Activated CD4-positive, alpha-beta T cell treated with anti-CD3 and anti-CD28 coated beads, Interleukin-2, amount 10 ng/mL, durations not matched to agents 24 days and 14 days (primary cell): Measurements from ENCODE around the gene AOPEP. TPM values are rescaled to one million over a fixed set of nuclear protein-coding genes. Genes with fewer than 3 reads are reported as not detected.

Experiments used
- DNase-seq: peaks from one replicate; pipeline ENCODE4 v3.0.0; 2022
- H3K27ac Mint-ChIP-seq: one replicate; pipeline ENCODE4 v1.8.0; 2022; ENCODE audit warnings: mild to moderate bottlenecking, mixed read lengths
- H3K27me3 Mint-ChIP-seq: one replicate; pipeline ENCODE4 v1.8.0; 2022; ENCODE audit warnings: mixed read lengths
- H3K36me3 Mint-ChIP-seq: one replicate; pipeline ENCODE4 v1.8.0; 2022; ENCODE audit warnings: low read depth, mild to moderate bottlenecking, mixed read lengths
- H3K4me1 Mint-ChIP-seq: one replicate; pipeline ENCODE4 v1.8.0; 2021; ENCODE audit warnings: mixed read lengths
- H3K4me3 Mint-ChIP-seq: one replicate; pipeline ENCODE4 v1.8.0; 2022; ENCODE audit warnings: mild to moderate bottlenecking, moderate library complexity, mixed read lengths
- H3K9me3 Mint-ChIP-seq: one replicate; pipeline ENCODE4 v1.8.0; 2021; ENCODE audit warnings: mixed read lengths
- intact Hi-C: fragments of 100-400 bp; cut with micrococcal nuclease; formaldehyde crosslinking; loops from one replicate; pipeline ENCODE4 v1.15.1; 2023
- total RNA-seq: library from RNA; stranded (reverse); gene quantifications from 2 replicates; pipeline ENCODE4 v1.2.3, GENCODE V29; 2022

AOPEP gene
- total RNA-seq, 1 donor from 2014 or later: 20.7 TPM

- peak; percentile 37 for DNase-seq
- H3K36me3 Mint-ChIP-seq: peaks cover 12% of the 10 kb centered on the region
- H3K9me3 Mint-ChIP-seq: no peaks in the 10 kb centered on the region
- intact Hi-C loops: no loop called here
- no peak overlapping the region for H3K4me3 Mint-ChIP-seq
- peaks cover 9% of the 10 kb centered on the region for H3K4me1 Mint-ChIP-seq
- H3K27me3 Mint-ChIP-seq: no peaks in the 10 kb centered on the region
- no peak overlapping the region for H3K27ac Mint-ChIP-seq
Observed at GRCh38 chr9:95032580-95033341, 306.3 kb downstream of the AOPEP start.

- peaks cover 12% of the 10 kb centered on the region for H3K36me3 Mint-ChIP-seq
- H3K27ac Mint-ChIP-seq: no peak overlapping the region
- H3K4me1 Mint-ChIP-seq: peaks cover 6% of the 10 kb centered on the region
- DNase-seq: no peak
- no peak overlapping the region for H3K4me3 Mint-ChIP-seq
- H3K9me3 Mint-ChIP-seq: no peaks in the 10 kb centered on the region
- H3K27me3 Mint-ChIP-seq: no peaks in the 10 kb centered on the region
- intact Hi-C loops: no loop called here
Observed at GRCh38 chr9:95035846-95036245, 309.3 kb downstream of the AOPEP start.

DNA sequence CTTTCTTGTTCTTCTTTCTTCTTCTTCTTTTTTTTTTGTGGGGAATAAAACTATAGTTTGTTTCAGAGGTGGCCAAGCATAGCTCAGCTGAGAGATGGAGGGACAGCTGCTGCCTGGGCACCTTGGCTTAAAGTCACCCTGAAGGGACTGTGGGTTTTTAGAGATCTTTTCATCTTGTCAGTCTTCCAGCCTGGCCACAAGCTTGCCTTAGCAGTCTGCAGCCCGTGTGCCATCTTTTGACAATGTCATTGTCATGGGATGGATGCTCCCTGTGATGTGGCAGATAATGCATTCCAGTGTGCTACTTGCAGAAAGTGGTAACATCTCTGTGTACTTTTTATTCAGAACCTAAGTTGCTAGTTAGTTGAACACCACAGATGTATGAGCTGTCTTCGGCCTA lies 310.2 kb downstream of the AOPEP start:
- no peaks in the 10 kb centered on the region for H3K9me3 Mint-ChIP-seq
- DNase-seq: no peak
- intact Hi-C loops: no loop called here
- H3K36me3 Mint-ChIP-seq: peaks cover 8% of the 10 kb centered on the region
- H3K27me3 Mint-ChIP-seq: no peaks in the 10 kb centered on the region
- H3K4me3 Mint-ChIP-seq: no peak overlapping the region
- H3K27ac Mint-ChIP-seq: no peak overlapping the region
- peaks cover 5% of the 10 kb centered on the region for H3K4me1 Mint-ChIP-seq

DNA sequence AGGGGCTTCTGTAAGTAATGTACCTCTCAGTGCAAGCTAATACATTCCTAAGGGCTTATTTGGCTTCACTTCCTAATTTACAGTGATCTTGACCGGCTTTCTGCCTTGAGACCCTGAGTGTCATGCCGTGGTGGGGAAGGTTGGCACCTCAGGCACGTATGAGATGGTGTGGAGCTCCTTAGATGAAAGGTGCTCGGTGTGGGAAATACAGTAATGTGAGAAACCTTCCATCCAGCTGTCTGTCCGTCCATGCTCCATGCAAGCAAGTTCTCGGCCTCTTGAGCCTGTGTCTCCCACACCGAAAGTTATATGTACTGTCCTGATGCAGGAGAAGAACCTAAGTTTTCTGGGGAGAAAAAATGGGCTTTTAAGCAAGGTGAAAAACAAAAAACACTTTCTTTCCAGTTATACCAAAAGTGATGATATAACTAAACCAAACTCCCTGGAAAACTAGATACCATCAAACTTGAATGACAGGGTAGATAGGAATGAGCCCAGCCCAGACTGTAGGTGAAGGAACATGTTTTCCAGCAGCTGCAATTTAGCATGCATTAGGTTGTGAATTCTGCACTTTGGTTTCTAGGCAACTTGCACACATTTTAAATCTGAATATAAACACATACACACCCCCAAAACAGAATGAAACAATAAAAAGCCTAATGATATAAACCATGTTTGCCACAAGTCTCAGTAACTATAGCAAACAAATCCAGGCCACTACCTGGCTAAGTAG lies 311.5 kb downstream of the AOPEP start:
- Mint-ChIP-seq H3K27ac (no peak overlapping the region), H3K9me3 (no peaks in the 10 kb centered on the region), H3K27me3 (no peaks in the 10 kb centered on the region), H3K4me3 (no peak overlapping the region), H3K4me1 (no peaks in the 10 kb centered on the region), H3K36me3 (peaks cover 8% of the 10 kb centered on the region)
- intact Hi-C loops: no loop called here
- no peak for DNase-seq

- no peaks in the 10 kb centered on the region for H3K27me3 Mint-ChIP-seq
- H3K4me3 Mint-ChIP-seq: no peak overlapping the region
- H3K36me3 Mint-ChIP-seq: peaks cover 8% of the 10 kb centered on the region
- no peak overlapping the region for H3K27ac Mint-ChIP-seq
- no peaks in the 10 kb centered on the region for H3K9me3 Mint-ChIP-seq
- intact Hi-C loops: no loop called here
- no peaks in the 10 kb centered on the region for H3K4me1 Mint-ChIP-seq
- no peak for DNase-seq
Observed at GRCh38 chr9:95038666-95039065, 312.2 kb downstream of the AOPEP start.

- Mint-ChIP-seq H3K4me3 (no peak overlapping the region), H3K4me1 (no peaks in the 10 kb centered on the region), H3K9me3 (no peaks in the 10 kb centered on the region), H3K27me3 (peaks cover 6% of the 10 kb centered on the region), H3K27ac (no peak overlapping the region), H3K36me3 (peaks cover 4% of the 10 kb centered on the region)
- intact Hi-C loops: no loop called here
- DNase-seq: no peak
Observed at GRCh38 chr9:95040106-95040505, 313.6 kb downstream of the AOPEP start.

- H3K9me3 Mint-ChIP-seq: no peaks in the 10 kb centered on the region
- H3K4me1 Mint-ChIP-seq: peaks cover 6% of the 10 kb centered on the region
- no peak overlapping the region for H3K4me3 Mint-ChIP-seq
- H3K27ac Mint-ChIP-seq: no peak overlapping the region
- no peak for DNase-seq
- peaks cover 24% of the 10 kb centered on the region for H3K27me3 Mint-ChIP-seq
- no peaks in the 10 kb centered on the region for H3K36me3 Mint-ChIP-seq
- intact Hi-C loops: no loop called here
Observed at GRCh38 chr9:95043826-95044225, 317.3 kb downstream of the AOPEP start.

DNA sequence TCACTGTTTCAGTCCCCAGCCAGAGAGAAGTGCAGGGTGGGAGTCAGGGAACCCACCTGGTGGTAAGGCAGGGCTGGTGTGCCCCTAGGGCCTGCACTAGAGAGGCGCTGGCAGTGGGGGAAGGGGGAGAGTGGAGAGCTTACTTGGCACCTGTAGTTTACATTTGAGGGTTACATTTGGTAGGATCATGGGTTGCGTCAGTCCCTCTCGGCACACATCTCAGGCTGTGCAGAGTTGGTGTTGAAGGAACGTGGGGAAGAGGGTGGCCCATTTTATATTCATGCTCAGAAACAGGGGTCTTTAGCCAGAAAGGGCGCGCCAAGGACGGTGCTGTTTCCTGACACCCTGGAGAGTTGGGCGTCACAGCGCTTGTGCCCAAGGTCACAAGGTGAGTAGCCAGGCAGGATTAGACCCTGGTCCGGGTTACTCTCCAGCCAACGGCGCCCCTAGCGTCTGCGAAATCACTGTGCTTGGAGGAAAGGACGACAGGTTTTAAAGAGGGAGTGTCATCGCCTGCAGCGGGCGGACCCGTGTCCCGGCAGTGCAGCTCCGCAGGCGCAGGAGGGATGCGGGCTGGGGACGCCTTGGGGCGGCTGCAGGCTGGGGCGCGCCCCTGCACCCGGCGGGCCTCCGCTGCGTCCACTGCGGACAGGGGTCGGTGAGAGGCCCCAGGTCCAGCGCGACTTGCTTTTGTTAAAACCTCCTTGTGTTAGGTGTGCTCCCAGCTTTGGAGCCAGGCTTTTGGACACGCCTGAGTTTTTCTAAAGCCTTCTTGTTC lies 318.4 kb downstream of the AOPEP start:
- peaks cover 32% of the 10 kb centered on the region for H3K27me3 Mint-ChIP-seq
- H3K4me3 Mint-ChIP-seq: no peak overlapping the region
- H3K36me3 Mint-ChIP-seq: peaks cover 2% of the 10 kb centered on the region
- no peaks in the 10 kb centered on the region for H3K9me3 Mint-ChIP-seq
- no peak overlapping the region for H3K27ac Mint-ChIP-seq
- DNase-seq: no peak
- H3K4me1 Mint-ChIP-seq: peaks cover 9% of the 10 kb centered on the region
- intact Hi-C loops: loop anchor here (5.0 kb wide), 1 partner anchor 38 kb away; no protein-coding TSS in a partner anchor

DNA sequence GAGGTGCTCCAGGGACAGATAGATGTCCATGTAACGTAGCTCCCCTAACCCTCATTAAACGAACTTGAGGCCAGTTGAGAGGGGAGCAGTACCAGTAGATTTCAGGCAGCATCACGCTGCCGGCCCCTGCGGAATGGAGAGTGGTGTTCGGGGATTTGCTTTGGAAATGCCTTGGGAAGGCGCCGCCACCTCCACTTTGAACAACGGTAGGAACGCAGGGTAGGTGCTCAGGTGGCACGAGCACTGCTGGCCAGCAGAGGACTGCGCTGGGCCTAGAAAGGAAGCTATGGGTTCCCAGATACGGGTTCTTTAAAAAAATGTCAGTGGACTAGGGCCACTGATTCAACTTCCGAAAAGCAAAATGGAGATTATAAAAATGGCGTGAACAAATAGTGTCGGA lies 319.3 kb downstream of the AOPEP start:
- intact Hi-C loops: loop anchor here (5.0 kb wide), 1 partner anchor 38 kb away; no protein-coding TSS in a partner anchor
- H3K9me3 Mint-ChIP-seq: no peaks in the 10 kb centered on the region
- H3K36me3 Mint-ChIP-seq: peaks cover 2% of the 10 kb centered on the region
- peaks cover 9% of the 10 kb centered on the region for H3K4me1 Mint-ChIP-seq
- DNase-seq: no peak
- H3K27me3 Mint-ChIP-seq: peaks cover 34% of the 10 kb centered on the region
- H3K27ac Mint-ChIP-seq: no peak overlapping the region
- no peak overlapping the region for H3K4me3 Mint-ChIP-seq

DNA sequence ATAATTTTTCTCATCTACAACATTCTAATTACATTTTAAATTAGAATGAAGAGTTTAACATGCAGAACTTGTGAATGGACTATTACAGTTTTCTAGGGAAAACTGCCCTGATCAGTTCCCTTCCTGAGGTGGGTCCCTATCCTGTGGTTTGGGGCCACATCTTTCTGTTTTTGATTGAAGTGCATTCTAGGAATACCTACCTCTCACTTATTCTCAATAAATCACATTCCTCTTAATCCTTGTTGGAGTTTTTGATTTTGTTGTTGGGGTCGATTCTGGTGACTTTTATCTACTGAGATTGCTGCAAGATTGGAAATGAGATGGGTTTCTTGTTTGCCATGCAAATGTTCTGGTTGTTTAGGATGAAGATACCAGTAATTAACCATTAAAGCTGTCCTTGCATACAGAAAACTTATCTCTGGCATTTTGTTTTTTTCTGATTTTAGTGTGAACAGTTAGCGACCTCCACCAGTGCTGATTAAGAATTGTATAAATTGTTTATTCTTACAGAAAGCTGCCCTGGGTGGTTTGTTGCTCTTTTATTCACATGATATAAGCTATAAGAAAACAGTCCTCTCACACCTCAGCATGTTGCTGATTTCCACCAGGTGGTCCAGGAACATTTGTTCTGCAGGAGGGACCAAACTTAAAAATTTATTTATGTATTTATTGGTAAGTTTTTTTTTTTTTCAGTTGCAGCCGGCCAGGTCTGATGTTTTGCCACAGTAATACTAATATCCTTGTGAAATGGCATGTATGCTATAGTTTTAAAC lies 321.1 kb downstream of the AOPEP start:
- intact Hi-C loops: loop anchor here (5.0 kb wide), 1 partner anchor 40 kb away; no protein-coding TSS in a partner anchor
- no peaks in the 10 kb centered on the region for H3K9me3 Mint-ChIP-seq
- peaks cover 2% of the 10 kb centered on the region for H3K36me3 Mint-ChIP-seq
- no peak for DNase-seq
- peaks cover 34% of the 10 kb centered on the region for H3K27me3 Mint-ChIP-seq
- H3K4me3 Mint-ChIP-seq: peak overlapping the region; percentile 52
- no peak overlapping the region for H3K27ac Mint-ChIP-seq
- peaks cover 9% of the 10 kb centered on the region for H3K4me1 Mint-ChIP-seq

DNA sequence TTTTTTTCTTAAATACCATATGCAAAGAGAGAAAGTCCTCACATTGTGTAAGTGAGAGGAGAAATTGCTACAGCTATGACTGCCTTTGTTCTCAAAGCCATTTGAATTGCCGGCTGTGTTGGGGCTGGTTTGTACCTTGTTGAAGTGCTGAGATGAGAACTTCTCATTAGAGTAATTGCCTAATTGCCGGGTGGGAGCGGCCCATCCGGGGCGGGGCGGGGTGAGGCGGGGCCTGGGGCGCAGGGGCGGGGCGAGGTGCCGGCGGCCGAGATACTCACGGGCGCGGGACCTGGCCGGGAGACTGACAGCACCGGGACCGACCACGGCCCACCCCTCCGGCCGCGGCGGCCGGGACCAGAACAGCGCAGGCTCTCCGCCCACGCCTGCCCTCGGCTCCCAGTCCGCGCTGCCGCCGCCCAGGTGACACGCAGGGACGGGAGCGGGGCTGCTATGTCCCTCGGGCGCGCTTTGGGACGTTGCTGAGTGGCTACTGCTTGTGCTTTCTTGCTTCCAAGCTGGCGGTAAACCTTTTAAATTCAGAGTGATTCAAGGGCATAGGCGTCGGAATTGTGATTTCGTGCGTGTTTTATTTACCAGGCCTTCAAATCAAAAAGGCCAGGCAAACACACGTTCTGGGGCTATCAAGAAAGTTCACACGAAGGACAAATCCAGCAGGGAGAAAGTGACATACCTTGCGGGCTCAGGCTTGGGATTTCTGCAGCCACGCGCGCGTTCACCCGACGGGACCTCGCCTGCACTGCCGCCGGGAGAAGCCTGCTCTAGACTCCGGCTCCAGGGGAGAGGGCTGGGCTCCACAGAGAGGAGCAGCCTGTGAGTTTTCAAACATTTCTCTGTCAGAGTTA lies 322.0 kb downstream of the AOPEP start:
- H3K4me3 Mint-ChIP-seq: peak overlapping the region; percentile 86
- intact Hi-C loops: loop anchor here (5.0 kb wide), 1 partner anchor 41 kb away; no protein-coding TSS in a partner anchor

DNA sequence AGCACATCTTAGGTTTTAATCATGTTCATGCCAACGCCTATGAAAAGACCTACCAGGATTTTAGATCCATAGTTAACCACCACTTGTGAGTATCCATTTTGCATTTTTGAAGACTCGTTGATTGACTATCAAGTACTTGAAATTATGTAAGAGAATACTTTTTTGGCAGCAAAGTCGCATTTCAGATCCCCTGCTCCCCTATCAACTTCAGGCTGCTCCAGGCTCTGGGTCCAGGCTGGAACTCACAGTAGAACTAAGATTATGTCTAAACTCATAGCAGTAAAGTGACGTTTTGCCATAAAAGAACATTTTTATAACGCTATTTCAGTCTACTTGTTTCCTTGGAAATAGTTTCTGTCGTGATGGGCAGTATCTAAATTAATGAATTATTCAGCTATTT lies 323.3 kb downstream of the AOPEP start:
- H3K36me3 Mint-ChIP-seq: peaks cover 4% of the 10 kb centered on the region
- H3K4me1 Mint-ChIP-seq: peaks cover 9% of the 10 kb centered on the region
- no peak overlapping the region for H3K27ac Mint-ChIP-seq
- H3K27me3 Mint-ChIP-seq: peaks cover 31% of the 10 kb centered on the region
- H3K9me3 Mint-ChIP-seq: no peaks in the 10 kb centered on the region
- H3K4me3 Mint-ChIP-seq: no peak overlapping the region
- no peak for DNase-seq
- intact Hi-C loops: loop anchor here (5.0 kb wide), 1 partner anchor 42 kb away; no protein-coding TSS in a partner anchor

More for the DNA sequence above, 322.0 kb downstream of the AOPEP start:
- Mint-ChIP-seq H3K27me3 (peaks cover 36% of the 10 kb centered on the region), H3K9me3 (no peaks in the 10 kb centered on the region), H3K4me1 (peaks cover 9% of the 10 kb centered on the region), H3K27ac (no peak overlapping the region), H3K36me3 (peaks cover 4% of the 10 kb centered on the region)
- peak; percentile 78 for DNase-seq
